HG03460 (cell line): Measurements from ENCODE around the gene RNF44.
"Not testable (repeated sequence)": the region's sequence is repeated elsewhere in the genome, so short reads cannot be mapped to it uniquely, and the experiment has no call there.

Experiments used
- ATAC-seq: cut with Tn5 transposase; IDR thresholded peaks from one replicate; pipeline ENCODE4 v1.9.1; 2021; ENCODE audit not compliant: unreplicated experiment

The RNF44 gene

DNA sequence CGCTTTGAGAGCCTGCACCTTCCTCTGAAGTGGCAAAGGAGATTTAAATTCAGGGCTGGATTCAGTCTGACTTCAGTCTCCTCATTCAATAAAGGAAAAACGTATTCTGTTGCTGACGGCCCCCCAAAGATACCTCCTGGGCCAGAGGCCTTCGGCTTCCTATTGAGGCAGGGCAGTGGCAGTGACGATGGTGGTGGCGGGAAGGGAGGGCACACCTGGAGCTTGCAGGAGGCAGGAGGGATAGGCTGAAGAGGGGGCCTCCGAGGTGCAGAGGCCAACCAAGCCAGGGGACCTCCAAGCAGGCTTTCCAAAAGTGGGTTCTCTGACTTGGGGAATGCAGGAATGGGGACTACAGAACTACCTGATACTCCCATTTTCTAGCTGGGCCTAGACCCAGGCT, 15.9 kb downstream of the RNF44 start:
- ATAC-seq: no peak

DNA sequence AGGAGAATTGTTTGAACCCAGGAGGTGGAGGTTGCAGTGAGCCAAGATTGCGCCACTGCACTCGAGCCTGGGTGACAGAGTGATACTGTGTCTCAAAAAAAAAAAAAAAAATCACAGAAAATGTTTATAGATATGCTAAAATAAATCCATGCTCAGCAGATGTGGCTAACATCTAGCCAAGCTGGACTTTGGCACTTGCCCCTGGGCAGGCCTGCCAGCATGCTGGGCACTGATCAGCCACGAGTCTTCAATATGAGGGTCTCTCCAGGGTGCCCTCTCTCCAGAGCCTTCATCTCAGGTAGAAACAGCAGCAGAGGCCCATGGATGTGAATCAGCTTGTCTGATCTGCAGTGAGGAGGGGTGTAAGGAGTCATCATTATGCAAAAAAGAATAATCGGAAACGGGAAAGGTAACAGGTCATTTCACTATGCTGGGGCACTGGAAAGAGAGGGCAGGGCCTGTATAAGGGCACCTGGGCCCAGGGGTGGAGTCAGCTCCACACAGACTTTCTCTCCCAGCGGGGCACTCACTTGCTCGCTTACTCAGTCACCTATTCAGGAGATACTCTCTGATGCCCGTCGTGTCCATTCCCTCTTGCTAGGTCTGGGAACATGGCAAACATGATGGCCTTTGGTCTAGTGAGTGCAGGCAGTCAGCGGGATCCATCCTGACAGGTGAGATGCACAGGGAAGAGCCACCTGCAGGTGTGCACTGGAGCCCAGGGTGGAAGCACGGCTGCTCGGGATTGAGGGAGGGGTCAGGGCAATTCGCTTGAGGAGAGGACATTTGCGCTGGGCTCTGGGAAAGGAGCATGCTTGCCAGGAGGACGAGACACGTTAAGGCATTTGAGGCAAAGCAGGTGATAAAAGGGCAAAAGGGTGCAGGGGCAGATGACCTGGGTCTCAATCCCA, 17.1 kb downstream of the RNF44 start:
- no peak for ATAC-seq

DNA sequence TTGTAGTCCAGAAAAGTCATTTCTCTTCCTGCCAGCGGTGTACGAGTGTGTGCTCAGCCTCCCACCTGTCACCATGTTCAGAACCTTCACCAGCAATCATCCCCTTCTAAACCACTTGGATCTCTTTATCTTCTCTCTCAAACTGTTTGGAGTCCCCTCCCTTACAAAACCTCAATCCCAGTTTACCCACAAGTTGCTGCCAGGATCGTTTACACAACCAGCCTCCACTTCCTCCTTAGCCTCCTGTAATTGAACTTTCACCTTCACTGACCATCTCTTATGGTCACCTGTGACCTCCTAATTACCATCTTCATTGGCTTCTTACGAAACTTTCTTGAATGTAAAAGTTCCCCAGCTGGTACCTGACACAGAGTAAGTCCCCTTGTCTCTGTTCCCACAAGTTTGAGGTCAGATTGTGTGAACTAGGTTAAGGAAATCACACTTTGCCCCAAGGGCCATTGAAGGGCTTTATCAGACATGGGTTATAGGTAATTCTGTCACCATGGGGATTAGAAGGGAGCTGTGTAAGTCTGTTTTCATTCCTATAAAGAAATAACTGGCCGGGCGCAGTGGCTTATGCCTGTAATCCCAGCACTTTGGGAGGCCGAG, 20.0 kb downstream of the RNF44 start:
- ATAC-seq: no peak

DNA sequence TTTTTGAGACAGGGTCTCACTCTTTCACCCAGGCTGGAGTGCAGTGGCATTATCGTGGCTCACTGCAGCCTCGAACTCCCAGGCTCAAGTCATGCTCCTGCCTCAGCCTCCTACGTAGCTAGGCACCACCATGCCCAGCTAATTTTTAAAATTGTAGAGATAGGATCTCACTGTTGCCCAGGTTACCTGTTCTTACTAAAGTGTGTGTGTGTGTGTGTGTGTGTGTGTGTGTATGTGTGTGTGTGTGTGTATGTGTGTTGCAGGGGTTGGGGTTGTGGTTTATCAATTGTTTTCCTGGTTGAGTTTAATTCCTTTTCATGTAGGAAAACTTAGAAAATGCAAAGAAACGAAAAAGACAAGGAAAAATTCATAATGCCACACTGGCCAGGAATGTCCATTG, 21.8 kb downstream of the RNF44 start:
- no peak for ATAC-seq

DNA sequence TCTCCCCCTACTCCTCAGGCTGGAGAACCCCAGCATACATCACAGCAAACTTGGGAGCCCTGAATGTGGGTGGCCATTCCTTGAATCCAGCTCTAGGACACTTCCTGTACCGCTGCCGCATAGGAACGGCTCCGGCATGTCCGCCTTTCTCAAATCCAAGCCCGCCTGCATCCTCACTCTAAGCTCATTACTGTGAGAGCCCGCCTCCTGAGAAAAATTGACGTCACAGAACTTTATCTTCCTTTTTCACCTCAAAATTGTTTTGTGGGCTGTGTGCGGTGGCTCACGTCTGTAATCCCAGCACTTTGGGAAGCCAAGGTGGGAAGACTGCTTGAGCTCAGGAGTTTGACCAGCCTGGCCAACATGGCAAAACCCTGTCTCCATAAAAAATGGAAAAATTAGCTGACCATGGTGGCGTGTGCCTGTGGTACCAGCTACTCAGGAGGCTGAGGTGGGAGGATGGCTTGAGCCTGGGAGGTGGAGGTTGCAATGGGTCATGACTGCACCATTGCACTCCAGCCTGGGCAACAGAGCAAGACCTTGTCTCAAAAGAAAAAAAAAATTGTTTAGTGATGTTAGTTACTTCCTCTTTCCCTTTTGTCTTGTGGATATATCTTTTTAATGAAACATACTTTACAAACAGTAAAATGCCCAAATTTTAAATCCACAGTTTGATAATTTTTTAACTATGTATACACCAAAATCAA, 22.8 kb downstream of the RNF44 start:
- ATAC-seq: no peak

DNA sequence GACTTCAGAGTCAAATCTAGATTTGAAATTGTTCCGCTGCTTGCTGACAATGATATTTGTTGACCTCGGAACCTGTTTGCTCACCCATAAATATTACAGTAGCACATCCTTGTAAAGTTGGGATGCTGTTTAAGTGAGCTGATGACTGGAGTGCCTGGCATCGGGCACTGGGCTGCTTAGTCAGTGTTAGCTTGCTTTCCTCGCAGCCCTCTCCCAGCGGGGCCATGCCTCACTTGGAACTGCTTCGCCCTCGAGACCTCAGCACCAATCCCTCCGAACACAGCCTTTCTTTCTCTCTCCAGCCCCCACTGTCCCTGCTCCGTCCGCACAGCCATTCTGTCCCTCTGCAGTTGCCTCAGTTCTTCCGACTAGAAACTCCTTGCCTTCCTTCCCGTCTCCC, 23.4 kb downstream of the RNF44 start:
- ATAC-seq: no peak

DNA sequence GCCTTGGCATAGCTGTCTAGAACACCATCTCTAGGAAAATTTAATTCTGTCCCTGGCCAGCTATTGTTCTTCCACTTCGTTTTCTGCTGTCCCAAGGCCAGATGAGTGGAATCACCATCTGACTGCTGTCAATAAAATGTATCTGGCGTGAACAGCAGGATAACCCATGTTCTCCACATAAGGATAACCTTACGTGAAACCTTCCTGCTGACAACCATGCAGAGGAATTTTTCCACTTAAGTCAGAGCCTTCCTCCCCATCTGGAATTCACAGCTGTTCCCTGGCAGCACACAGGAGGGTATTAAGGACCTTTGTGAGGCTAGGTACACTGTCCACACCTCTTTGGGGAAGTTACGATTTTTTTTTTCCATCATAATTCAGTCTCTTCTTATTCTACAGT, 28.6 kb downstream of the RNF44 start:
- no peak for ATAC-seq

DNA sequence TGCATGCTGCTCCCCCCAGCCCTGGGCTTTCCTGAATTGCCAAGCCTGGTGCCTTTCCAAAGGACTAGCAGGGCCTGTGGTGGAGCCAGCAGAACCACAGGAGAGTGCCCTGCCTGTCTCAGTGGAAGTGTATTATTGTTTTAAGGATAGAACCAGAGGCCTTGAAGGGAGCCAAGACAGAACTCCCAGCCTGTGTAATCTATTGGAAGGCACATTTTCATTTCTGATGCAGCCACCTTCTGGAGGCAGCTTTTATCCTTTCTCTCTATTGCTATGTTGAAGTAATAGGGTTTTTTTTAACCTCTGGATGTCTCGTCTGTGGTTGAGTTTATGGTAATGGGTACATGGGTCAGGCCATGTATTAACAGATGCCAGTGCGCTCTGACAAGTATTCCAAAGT, 29.3 kb downstream of the RNF44 start:
- no peak for ATAC-seq

DNA sequence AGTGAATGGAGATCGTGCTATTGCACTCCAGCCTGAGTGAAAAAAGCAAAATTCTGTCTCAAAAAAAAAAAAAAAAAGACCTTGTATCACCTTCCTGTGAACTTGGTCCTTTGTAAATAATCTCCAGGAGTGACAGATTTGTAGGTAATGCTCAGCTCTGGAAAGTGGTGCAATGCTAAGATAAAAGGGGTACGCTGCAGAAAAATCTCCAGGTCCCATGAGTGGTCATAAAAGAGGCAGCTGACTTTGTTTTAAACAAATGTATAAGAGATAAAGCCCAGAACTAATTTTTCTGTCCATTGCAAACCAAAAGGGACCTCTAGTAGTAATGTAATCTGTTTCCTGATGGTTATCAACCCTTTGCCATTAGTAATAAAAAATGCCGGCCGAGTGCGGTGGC, 33.7 kb downstream of the RNF44 start:
- ATAC-seq: no peak

DNA sequence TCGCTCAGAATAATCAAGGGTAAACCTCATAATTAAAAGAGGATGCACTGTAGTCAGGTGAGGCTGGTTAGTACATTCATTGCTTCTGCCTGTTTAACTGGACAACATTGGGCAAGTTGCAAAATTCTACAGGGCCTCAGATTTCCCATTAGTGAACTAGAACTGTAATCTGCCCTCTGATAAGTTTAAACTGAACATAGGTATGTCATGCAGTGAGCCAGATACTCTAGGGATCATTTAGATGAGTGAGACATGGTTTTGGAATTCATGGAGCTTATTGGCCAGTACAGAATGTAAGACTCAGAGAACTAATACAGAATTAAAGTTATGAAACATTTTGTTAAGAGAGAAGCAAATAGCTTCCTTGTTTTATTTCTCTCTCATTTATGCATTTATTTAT, 35.9 kb downstream of the RNF44 start:
- ATAC-seq: no peak

DNA sequence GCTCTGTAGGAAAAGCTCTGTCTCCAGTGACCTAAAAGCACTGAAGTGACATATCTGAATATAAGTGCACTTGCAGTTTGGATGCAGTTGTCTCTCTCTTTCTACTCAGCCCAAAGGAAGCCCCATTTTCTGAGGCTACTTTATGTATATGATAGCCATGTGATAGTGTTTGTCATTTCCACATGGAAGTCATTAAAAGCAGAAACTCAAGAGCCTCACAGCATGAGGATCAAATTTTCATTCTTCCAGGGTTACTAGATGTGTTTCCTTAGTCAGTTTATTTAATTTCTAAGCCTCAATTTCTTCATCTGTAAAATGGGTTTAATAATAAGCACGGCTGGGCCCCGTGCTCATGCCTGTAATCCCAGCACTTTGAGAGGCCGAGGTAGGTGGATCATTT, 36.7 kb downstream of the RNF44 start:
- ATAC-seq: no peak

DNA sequence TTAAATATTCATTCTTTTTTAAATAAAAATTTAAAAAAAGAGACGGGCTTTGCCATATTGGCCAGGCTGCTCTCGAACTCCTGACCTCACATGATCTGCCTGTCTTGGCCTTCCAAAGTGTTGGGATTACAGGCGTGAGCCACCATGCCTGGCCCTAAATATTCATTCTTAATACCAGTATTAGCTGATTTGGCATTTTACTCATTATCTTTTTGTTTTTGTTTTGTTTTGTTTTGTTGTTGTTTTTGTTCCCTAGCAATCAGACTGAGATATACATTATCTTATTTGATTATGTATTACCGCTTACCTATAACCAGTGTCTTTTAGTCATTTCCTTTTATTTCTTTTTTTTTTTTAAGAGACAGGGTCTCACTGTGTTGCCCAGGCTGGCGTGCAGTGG, 37.9 kb downstream of the RNF44 start:
- no peak for ATAC-seq

DNA sequence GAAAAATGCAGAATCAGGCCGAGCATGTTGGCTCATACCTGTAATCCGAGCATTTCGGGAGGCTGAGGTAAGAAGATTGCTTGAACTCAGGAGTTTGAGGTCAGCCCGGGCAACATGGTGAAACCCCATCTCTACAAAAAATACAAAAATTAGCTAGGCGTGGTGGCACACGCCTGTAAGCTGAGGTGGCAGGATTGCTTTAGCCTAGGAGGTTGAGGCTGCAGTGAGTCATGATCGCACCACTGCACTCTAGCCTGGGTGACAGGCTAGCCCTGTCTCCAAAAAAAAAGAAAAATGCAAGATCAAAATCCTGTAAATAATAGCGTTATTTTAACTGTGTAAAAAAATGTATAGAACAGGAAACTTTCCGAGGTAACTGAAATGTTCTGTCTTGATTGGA, 39.4 kb downstream of the RNF44 start:
- no peak for ATAC-seq

DNA sequence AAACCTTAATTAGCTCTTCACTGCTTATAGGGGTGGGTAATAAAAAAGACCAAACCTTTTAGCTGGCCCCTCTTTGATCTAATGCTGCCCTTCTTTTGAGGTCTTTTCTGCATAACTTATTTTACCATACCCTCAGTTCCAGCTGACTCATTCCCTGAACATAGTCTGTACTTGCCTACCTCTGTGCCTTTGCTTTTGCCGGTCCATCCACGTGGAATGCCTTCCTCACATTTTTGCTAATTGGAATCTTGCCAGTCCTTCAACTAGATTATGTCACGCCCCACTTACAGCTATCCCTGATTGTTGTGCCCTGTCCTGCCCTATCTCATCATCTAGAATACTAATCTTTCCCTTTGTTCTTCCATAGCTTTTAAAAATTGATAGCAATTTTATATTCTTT, 44.8 kb downstream of the RNF44 start:
- ATAC-seq: no peak

DNA sequence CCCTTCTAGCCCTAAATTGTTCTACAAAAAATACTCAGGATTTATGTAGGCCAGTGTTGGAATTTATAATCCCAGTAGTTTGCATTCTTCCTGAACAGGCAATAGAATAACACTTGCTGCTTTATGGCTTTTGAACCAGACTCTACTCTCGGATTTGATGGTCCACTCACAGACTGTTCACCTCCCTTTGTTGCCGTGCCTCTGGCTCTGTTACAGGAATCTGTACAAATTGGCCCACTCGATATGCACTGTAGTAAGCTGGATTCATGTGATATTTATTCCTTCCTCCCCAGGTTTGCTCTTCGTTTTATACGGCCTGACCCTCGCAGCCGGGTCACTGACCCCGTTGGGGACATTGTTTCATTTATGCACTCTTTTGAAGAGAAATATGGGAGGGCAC, 45.3 kb downstream of the RNF44 start:
- no peak for ATAC-seq

DNA sequence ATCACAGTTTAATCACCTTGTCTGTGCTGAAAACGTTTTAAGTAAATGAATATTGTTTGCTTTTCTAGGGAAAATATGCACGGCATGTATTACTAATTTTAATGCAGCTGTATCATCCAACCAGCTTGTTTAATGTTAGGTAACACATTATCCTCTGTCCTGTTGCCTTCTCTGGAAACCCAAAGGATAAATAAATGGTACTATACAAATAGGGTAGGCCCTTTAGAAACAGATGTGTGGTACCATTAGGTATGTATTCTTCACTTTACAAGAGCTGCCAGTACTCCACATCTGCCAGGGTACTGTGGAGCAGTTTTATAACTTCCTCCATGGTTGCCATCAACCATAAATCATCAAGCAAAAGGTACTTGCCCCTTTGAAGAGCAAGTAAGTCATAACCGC, 46.1 kb downstream of the RNF44 start:
- no peak for ATAC-seq

DNA sequence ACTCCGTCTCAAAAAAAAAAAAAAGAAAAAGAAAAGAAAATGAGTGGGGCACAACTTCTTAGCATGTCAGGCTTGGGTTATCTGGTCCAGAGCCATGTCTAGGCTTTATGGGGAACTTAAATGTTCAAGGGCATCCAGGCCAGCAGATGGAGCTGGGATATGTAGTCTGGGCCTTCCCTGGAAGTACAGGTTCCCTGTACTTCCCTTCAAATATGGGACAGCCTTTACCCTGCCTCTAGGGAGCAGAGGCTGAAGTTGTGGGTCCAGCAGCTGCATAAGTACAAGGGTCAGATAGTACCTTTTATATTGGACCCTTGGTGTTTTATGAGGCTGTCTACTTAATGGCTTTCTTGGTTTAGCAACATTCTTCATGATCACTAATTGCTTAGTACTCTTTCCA, 46.9 kb downstream of the RNF44 start:
- ATAC-seq: no peak

DNA sequence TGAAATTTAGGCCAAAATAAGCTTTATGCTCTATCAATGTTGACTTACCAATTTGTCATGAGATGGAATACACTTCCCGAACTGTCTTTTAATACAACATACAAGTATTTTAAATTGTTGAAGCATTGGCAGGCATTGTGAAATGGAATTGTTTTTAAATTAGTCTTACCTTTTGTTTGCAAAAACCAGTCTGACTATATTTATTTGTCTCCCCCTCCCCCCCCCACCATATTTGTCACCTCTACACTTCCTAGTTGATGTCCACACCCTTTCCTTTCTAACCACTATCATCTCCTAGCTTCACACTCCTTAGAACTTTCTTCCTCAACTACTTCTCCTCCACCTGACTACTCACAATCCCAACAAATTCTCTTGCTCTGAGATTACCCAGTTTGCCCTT, 48.1 kb downstream of the RNF44 start:
- no peak for ATAC-seq

DNA sequence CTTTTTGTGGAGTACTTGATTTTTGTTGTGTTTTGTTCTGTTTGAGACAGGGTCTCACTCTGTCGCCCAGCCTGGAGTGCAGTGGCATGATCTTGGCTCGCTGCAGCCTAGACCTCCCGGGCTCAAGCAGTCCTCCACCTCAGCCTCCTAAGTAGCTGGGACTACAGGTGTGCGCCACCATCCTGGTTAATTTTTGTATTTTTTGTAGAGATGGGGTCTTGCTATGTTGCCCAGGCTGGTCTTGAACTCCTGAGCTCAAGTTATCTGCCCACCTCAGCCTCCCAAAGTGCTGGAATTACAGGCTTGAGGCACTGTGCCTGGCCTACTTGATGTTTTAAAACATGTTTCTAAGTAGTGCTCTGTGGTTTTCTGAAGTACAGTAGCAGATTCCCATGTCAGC, 50.0 kb downstream of the RNF44 start:
- ATAC-seq: not testable (repeated sequence)

DNA sequence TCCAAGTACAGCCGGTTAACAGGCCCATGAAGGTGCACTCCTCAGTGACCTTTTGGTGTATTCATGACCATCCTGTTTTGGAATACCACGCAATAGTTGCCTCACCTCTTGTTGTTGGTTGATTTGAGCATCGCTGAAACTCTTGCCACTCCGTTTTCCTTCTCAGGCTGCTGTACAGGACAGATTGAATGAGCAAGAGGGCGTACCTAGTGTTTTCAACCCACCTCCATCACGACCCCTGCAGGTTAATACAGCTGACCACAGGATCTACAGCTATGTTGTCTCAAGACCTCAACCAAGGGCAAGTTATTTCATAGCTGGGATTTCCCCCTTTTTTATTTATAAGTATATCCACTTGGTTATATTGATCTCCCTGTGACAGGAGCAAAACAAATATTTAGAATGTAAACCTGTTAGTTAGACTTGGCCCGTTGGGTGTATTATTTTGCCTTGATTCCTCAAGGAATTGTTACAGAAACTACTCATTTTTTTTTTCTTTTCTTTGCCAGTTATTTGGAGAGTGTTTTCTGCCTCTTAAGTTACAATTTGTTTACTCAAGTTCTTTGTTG, 50.9 kb downstream of the RNF44 start:
- ATAC-seq: no peak

DNA sequence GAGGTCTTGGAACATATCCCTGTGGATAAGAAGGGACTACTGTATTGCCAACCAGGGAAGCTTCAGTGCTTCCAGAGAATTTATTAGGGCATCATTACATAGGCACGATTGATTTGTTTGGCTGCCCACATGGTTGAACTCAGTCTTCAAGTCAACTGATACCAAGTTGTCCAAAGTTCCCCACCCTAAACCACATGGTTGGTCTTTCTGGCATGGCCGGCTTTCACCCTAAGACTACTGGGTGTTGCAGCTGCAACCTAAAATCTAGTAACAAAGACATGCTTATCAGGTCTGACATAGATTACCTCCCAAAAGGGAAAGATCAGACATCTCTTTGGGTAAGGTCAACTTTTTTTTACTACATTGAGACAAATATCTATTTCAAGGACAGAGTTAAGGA, 52.0 kb downstream of the RNF44 start:
- no peak for ATAC-seq

DNA sequence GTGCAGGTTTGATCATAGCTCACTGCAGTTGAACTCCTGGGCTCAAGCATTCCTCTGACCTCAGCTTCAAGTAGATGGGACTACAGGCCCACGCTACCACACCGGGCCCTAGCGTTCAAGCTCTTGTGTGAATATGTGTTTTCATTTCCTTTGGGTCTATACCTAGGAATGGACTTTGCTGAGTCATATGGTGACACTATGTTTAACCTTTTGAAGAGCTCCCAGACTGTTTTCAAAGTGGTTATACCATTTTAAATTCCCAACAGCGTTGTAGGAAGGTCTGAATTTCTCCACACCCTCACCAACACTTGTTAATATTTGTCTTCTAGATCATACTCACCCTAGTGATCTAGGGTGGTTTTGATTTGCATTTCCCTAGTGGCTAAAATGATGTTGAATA, 55.5 kb downstream of the RNF44 start:
- no peak for ATAC-seq
